ENCODE results near the gene TAS2R1. TPM values are rescaled to one million over a fixed set of nuclear protein-coding genes. Genes with fewer than 3 reads are reported as not detected.
"Not testable (repeated sequence)": the region's sequence is repeated elsewhere in the genome, so short reads cannot be mapped to it uniquely, and the experiment has no call there.

TAS2R1 gene
- total RNA-seq, 2 donors from 2014 or later = not detected

GRCh38 chr5:9613360-9613759 is 16.8 kb downstream of the TAS2R1 start:
- Mint-ChIP-seq H3K4me3 (no peak overlapping the region), H3K9me3 (peaks cover 12% of the 10 kb centered on the region), H3K4me1 (no peaks in the 10 kb centered on the region), H3K36me3 (ENCODE audit: low read depth) (no peaks in the 10 kb centered on the region), H3K27ac (no peak overlapping the region), H3K27me3 (no peaks in the 10 kb centered on the region)
- ATAC-seq (replicated peaks) = no peak

GRCh38 chr5:9610969-9611368 is 19.2 kb downstream of the TAS2R1 start:
- no peak for ATAC-seq (replicated peaks)
- Mint-ChIP-seq H3K9me3 (peaks cover 12% of the 10 kb centered on the region), H3K27ac (no peak overlapping the region), H3K4me3 (no peak overlapping the region), H3K27me3 (no peaks in the 10 kb centered on the region), H3K36me3 (ENCODE audit: low read depth) (no peaks in the 10 kb centered on the region), H3K4me1 (no peaks in the 10 kb centered on the region)

- no peaks in the 10 kb centered on the region for H3K27me3 Mint-ChIP-seq
- no peak overlapping the region for H3K4me3 Mint-ChIP-seq
- H3K36me3 Mint-ChIP-seq (ENCODE audit: low read depth) = no peaks in the 10 kb centered on the region
- no peaks in the 10 kb centered on the region for H3K4me1 Mint-ChIP-seq
- no peak for ATAC-seq (replicated peaks)
- no peak overlapping the region for H3K27ac Mint-ChIP-seq
- H3K9me3 Mint-ChIP-seq = peaks cover 12% of the 10 kb centered on the region
These were observed 19.8 kb downstream of the TAS2R1 start for GRCh38 chr5:9610364-9610763.

- H3K4me3 Mint-ChIP-seq = no peak overlapping the region
- H3K9me3 Mint-ChIP-seq = peaks cover 23% of the 10 kb centered on the region
- H3K27me3 Mint-ChIP-seq = no peaks in the 10 kb centered on the region
- H3K4me1 Mint-ChIP-seq = no peaks in the 10 kb centered on the region
- H3K36me3 Mint-ChIP-seq (ENCODE audit: low read depth) = no peaks in the 10 kb centered on the region
- ATAC-seq (replicated peaks) = no peak
- H3K27ac Mint-ChIP-seq = no peak overlapping the region
These were observed 22.1 kb downstream of the TAS2R1 start for GRCh38 chr5:9608093-9608492.

- ATAC-seq (replicated peaks) = no peak
- Mint-ChIP-seq H3K36me3 (ENCODE audit: low read depth) (no peaks in the 10 kb centered on the region), H3K9me3 (peaks cover 17% of the 10 kb centered on the region), H3K27ac (no peak overlapping the region), H3K4me3 (no peak overlapping the region), H3K27me3 (no peaks in the 10 kb centered on the region), H3K4me1 (no peaks in the 10 kb centered on the region)
These were observed 24.9 kb downstream of the TAS2R1 start for GRCh38 chr5:9605041-9605838.

GRCh38 chr5:9604416-9604815 is 25.7 kb downstream of the TAS2R1 start:
- no peaks in the 10 kb centered on the region for H3K36me3 Mint-ChIP-seq (ENCODE audit: low read depth)
- ATAC-seq (replicated peaks) = no peak
- H3K9me3 Mint-ChIP-seq = peaks cover 17% of the 10 kb centered on the region
- H3K27ac Mint-ChIP-seq = no peak overlapping the region
- H3K4me1 Mint-ChIP-seq = no peaks in the 10 kb centered on the region
- H3K27me3 Mint-ChIP-seq = no peaks in the 10 kb centered on the region
- H3K4me3 Mint-ChIP-seq = no peak overlapping the region

- Mint-ChIP-seq H3K4me3 (no peak overlapping the region), H3K4me1 (no peaks in the 10 kb centered on the region), H3K27me3 (no peaks in the 10 kb centered on the region), H3K27ac (no peak overlapping the region), H3K36me3 (ENCODE audit: low read depth) (no peaks in the 10 kb centered on the region), H3K9me3 (peaks cover 17% of the 10 kb centered on the region)
- ATAC-seq (replicated peaks) = no peak
These were observed 29.0 kb downstream of the TAS2R1 start for GRCh38 chr5:9601055-9601739.

GRCh38 chr5:9599391-9599790 is 30.8 kb downstream of the TAS2R1 start:
- no peak overlapping the region for H3K27ac Mint-ChIP-seq
- H3K9me3 Mint-ChIP-seq = peaks cover 16% of the 10 kb centered on the region
- H3K36me3 Mint-ChIP-seq (ENCODE audit: low read depth) = no peaks in the 10 kb centered on the region
- no peaks in the 10 kb centered on the region for H3K4me1 Mint-ChIP-seq
- H3K4me3 Mint-ChIP-seq = no peak overlapping the region
- H3K27me3 Mint-ChIP-seq = no peaks in the 10 kb centered on the region
- ATAC-seq (replicated peaks) = no peak

GRCh38 chr5:9598329-9598728 is 31.8 kb downstream of the TAS2R1 start:
- not testable (repeated sequence) for H3K9me3 Mint-ChIP-seq; H3K27me3 Mint-ChIP-seq; ATAC-seq (replicated peaks); H3K4me1 Mint-ChIP-seq; H3K36me3 Mint-ChIP-seq (ENCODE audit: low read depth); H3K27ac Mint-ChIP-seq; H3K4me3 Mint-ChIP-seq

GRCh38 chr5:9597322-9597721 is 32.8 kb downstream of the TAS2R1 start:
- not testable (repeated sequence) for H3K36me3 Mint-ChIP-seq (ENCODE audit: low read depth); H3K4me3 Mint-ChIP-seq; ATAC-seq (replicated peaks); H3K9me3 Mint-ChIP-seq; H3K27ac Mint-ChIP-seq; H3K27me3 Mint-ChIP-seq; H3K4me1 Mint-ChIP-seq

GRCh38 chr5:9596824-9597223 is 33.3 kb downstream of the TAS2R1 start:
- Mint-ChIP-seq H3K27ac (no peak overlapping the region), H3K9me3 (peaks cover 2% of the 10 kb centered on the region), H3K36me3 (ENCODE audit: low read depth) (no peaks in the 10 kb centered on the region), H3K4me3 (no peak overlapping the region), H3K4me1 (no peaks in the 10 kb centered on the region), H3K27me3 (no peaks in the 10 kb centered on the region)
- ATAC-seq (replicated peaks) = no peak

GRCh38 chr5:9596171-9596780 is 33.9 kb downstream of the TAS2R1 start:
- ATAC-seq (replicated peaks) = no peak
- no peaks in the 10 kb centered on the region for H3K36me3 Mint-ChIP-seq (ENCODE audit: low read depth)
- no peak overlapping the region for H3K4me3 Mint-ChIP-seq
- H3K4me1 Mint-ChIP-seq = no peaks in the 10 kb centered on the region
- H3K9me3 Mint-ChIP-seq = no peaks in the 10 kb centered on the region
- H3K27ac Mint-ChIP-seq = no peak overlapping the region
- H3K27me3 Mint-ChIP-seq = no peaks in the 10 kb centered on the region

- Mint-ChIP-seq H3K27me3 (no peaks in the 10 kb centered on the region), H3K4me3 (no peak overlapping the region), H3K36me3 (ENCODE audit: low read depth) (no peaks in the 10 kb centered on the region), H3K9me3 (no peaks in the 10 kb centered on the region), H3K27ac (no peak overlapping the region), H3K4me1 (no peaks in the 10 kb centered on the region)
- ATAC-seq (replicated peaks) = no peak
These were observed 35.2 kb downstream of the TAS2R1 start for GRCh38 chr5:9594913-9595312.

- Mint-ChIP-seq H3K4me3 (no peak overlapping the region), H3K27me3 (no peaks in the 10 kb centered on the region), H3K36me3 (ENCODE audit: low read depth) (no peaks in the 10 kb centered on the region), H3K4me1 (no peaks in the 10 kb centered on the region), H3K9me3 (no peaks in the 10 kb centered on the region), H3K27ac (no peak overlapping the region)
- ATAC-seq (replicated peaks) = no peak
These were observed 40.9 kb downstream of the TAS2R1 start for GRCh38 chr5:9589049-9589835.
